ENCODE results near the gene TTLL7. TPM values are rescaled to one million over a fixed set of nuclear protein-coding genes. Genes with fewer than 3 reads are reported as not detected.

The TTLL7 gene
- total RNA-seq, 1 donor from 2014 or later = 0.84 TPM

- no peaks in the 10 kb centered on the region for H3K27me3 Mint-ChIP-seq (ENCODE audit: low read depth)
- DNase-seq (ENCODE audit: low spot score) = no peak
- no peak overlapping the region for H3K27ac Mint-ChIP-seq
- H3K36me3 Mint-ChIP-seq (ENCODE audit: low read depth) = no peaks in the 10 kb centered on the region
- H3K4me1 Mint-ChIP-seq (ENCODE audit: low read depth) = no peaks in the 10 kb centered on the region
- H3K4me3 Mint-ChIP-seq (ENCODE audit: low read depth) = no peak overlapping the region
- H3K9me3 Mint-ChIP-seq = peaks cover 10% of the 10 kb centered on the region
- intact Hi-C loops (cut with micrococcal nuclease) = no loop called here
These were observed 111.4 kb downstream of the TTLL7 start for GRCh38 chr1:83887483-83887882.

- Mint-ChIP-seq H3K27me3 (ENCODE audit: low read depth) (no peaks in the 10 kb centered on the region), H3K9me3 (peaks cover 8% of the 10 kb centered on the region), H3K27ac (no peak overlapping the region), H3K4me1 (ENCODE audit: low read depth) (no peaks in the 10 kb centered on the region), H3K36me3 (ENCODE audit: low read depth) (no peaks in the 10 kb centered on the region), H3K4me3 (ENCODE audit: low read depth) (no peak overlapping the region)
- no peak for DNase-seq (ENCODE audit: low spot score)
- intact Hi-C loops (cut with micrococcal nuclease) = no loop called here
These were observed 115.0 kb downstream of the TTLL7 start for GRCh38 chr1:83883979-83884378.

GRCh38 chr1:83882906-83883305 lies 116.0 kb downstream of the TTLL7 start:
- Mint-ChIP-seq H3K27me3 (ENCODE audit: low read depth) (no peaks in the 10 kb centered on the region), H3K27ac (no peak overlapping the region), H3K4me3 (ENCODE audit: low read depth) (no peak overlapping the region), H3K36me3 (ENCODE audit: low read depth) (no peaks in the 10 kb centered on the region), H3K9me3 (no peaks in the 10 kb centered on the region), H3K4me1 (ENCODE audit: low read depth) (no peaks in the 10 kb centered on the region)
- intact Hi-C loops (cut with micrococcal nuclease) = no loop called here
- no peak for DNase-seq (ENCODE audit: low spot score)

- DNase-seq (ENCODE audit: low spot score) = no peak
- H3K36me3 Mint-ChIP-seq (ENCODE audit: low read depth) = no peaks in the 10 kb centered on the region
- H3K27me3 Mint-ChIP-seq (ENCODE audit: low read depth) = peaks cover 2% of the 10 kb centered on the region
- no peaks in the 10 kb centered on the region for H3K4me1 Mint-ChIP-seq (ENCODE audit: low read depth)
- no peak overlapping the region for H3K27ac Mint-ChIP-seq
- H3K9me3 Mint-ChIP-seq = no peaks in the 10 kb centered on the region
- no peak overlapping the region for H3K4me3 Mint-ChIP-seq (ENCODE audit: low read depth)
- intact Hi-C loops (cut with micrococcal nuclease) = no loop called here
These were observed 126.4 kb downstream of the TTLL7 start for GRCh38 chr1:83872515-83872914.

- H3K9me3 Mint-ChIP-seq = no peaks in the 10 kb centered on the region
- peaks cover 5% of the 10 kb centered on the region for H3K27me3 Mint-ChIP-seq (ENCODE audit: low read depth)
- H3K4me1 Mint-ChIP-seq (ENCODE audit: low read depth) = peaks cover 8% of the 10 kb centered on the region
- intact Hi-C loops (cut with micrococcal nuclease) = no loop called here
- H3K4me3 Mint-ChIP-seq (ENCODE audit: low read depth) = no peak overlapping the region
- H3K27ac Mint-ChIP-seq = no peak overlapping the region
- no peak for DNase-seq (ENCODE audit: low spot score)
- H3K36me3 Mint-ChIP-seq (ENCODE audit: low read depth) = no peaks in the 10 kb centered on the region
These were observed 133.9 kb downstream of the TTLL7 start for GRCh38 chr1:83864991-83865390.

GRCh38 chr1:83860490-83861221 lies 138.3 kb downstream of the TTLL7 start:
- peak; percentile 60 for DNase-seq (ENCODE audit: low spot score)
- intact Hi-C loops (cut with micrococcal nuclease) = no loop called here
- Mint-ChIP-seq H3K9me3 (no peaks in the 10 kb centered on the region), H3K4me3 (ENCODE audit: low read depth) (peak overlapping the region; percentile 60), H3K4me1 (ENCODE audit: low read depth) (peaks cover 8% of the 10 kb centered on the region), H3K36me3 (ENCODE audit: low read depth) (no peaks in the 10 kb centered on the region), H3K27me3 (ENCODE audit: low read depth) (peaks cover 5% of the 10 kb centered on the region), H3K27ac (peak overlapping the region; percentile 49)

GRCh38 chr1:83857716-83858115 lies 141.2 kb downstream of the TTLL7 start:
- Mint-ChIP-seq H3K27ac (no peak overlapping the region), H3K4me1 (ENCODE audit: low read depth) (peaks cover 8% of the 10 kb centered on the region), H3K36me3 (ENCODE audit: low read depth) (no peaks in the 10 kb centered on the region), H3K27me3 (ENCODE audit: low read depth) (peaks cover 5% of the 10 kb centered on the region), H3K9me3 (no peaks in the 10 kb centered on the region), H3K4me3 (ENCODE audit: low read depth) (no peak overlapping the region)
- intact Hi-C loops (cut with micrococcal nuclease) = loop anchor here (10.0 kb wide), 1 partner anchor 1083 kb away; no protein-coding TSS in a partner anchor
- no peak for DNase-seq (ENCODE audit: low spot score)

GRCh38 chr1:83857103-83857502 lies 141.8 kb downstream of the TTLL7 start:
- no peak overlapping the region for H3K27ac Mint-ChIP-seq
- H3K9me3 Mint-ChIP-seq = no peaks in the 10 kb centered on the region
- peaks cover 5% of the 10 kb centered on the region for H3K27me3 Mint-ChIP-seq (ENCODE audit: low read depth)
- DNase-seq (ENCODE audit: low spot score) = no peak
- intact Hi-C loops (cut with micrococcal nuclease) = loop anchor here (10.0 kb wide), 1 partner anchor 1082 kb away; no protein-coding TSS in a partner anchor
- no peak overlapping the region for H3K4me3 Mint-ChIP-seq (ENCODE audit: low read depth)
- no peaks in the 10 kb centered on the region for H3K36me3 Mint-ChIP-seq (ENCODE audit: low read depth)
- peaks cover 8% of the 10 kb centered on the region for H3K4me1 Mint-ChIP-seq (ENCODE audit: low read depth)

- no peak overlapping the region for H3K4me3 Mint-ChIP-seq (ENCODE audit: low read depth)
- peaks cover 8% of the 10 kb centered on the region for H3K4me1 Mint-ChIP-seq (ENCODE audit: low read depth)
- no peak overlapping the region for H3K27ac Mint-ChIP-seq
- intact Hi-C loops (cut with micrococcal nuclease) = loop anchor here (10.0 kb wide), 1 partner anchor 1082 kb away; no protein-coding TSS in a partner anchor
- H3K9me3 Mint-ChIP-seq = no peaks in the 10 kb centered on the region
- peaks cover 5% of the 10 kb centered on the region for H3K27me3 Mint-ChIP-seq (ENCODE audit: low read depth)
- no peak for DNase-seq (ENCODE audit: low spot score)
- no peaks in the 10 kb centered on the region for H3K36me3 Mint-ChIP-seq (ENCODE audit: low read depth)
These were observed 142.6 kb downstream of the TTLL7 start for GRCh38 chr1:83856381-83856780.

GRCh38 chr1:83854456-83854855 lies 144.5 kb downstream of the TTLL7 start:
- intact Hi-C loops (cut with micrococcal nuclease) = loop anchor here (10.0 kb wide), 1 partner anchor 1080 kb away; no protein-coding TSS in a partner anchor
- H3K27ac Mint-ChIP-seq = no peak overlapping the region
- no peaks in the 10 kb centered on the region for H3K36me3 Mint-ChIP-seq (ENCODE audit: low read depth)
- H3K9me3 Mint-ChIP-seq = no peaks in the 10 kb centered on the region
- H3K4me3 Mint-ChIP-seq (ENCODE audit: low read depth) = no peak overlapping the region
- no peak for DNase-seq (ENCODE audit: low spot score)
- peaks cover 10% of the 10 kb centered on the region for H3K4me1 Mint-ChIP-seq (ENCODE audit: low read depth)
- no peaks in the 10 kb centered on the region for H3K27me3 Mint-ChIP-seq (ENCODE audit: low read depth)

- intact Hi-C loops (cut with micrococcal nuclease) = loop anchor here (10.0 kb wide), 1 partner anchor 1076 kb away; no protein-coding TSS in a partner anchor
- no peaks in the 10 kb centered on the region for H3K9me3 Mint-ChIP-seq
- no peak overlapping the region for H3K4me3 Mint-ChIP-seq (ENCODE audit: low read depth)
- H3K36me3 Mint-ChIP-seq (ENCODE audit: low read depth) = no peaks in the 10 kb centered on the region
- H3K4me1 Mint-ChIP-seq (ENCODE audit: low read depth) = peaks cover 13% of the 10 kb centered on the region
- H3K27me3 Mint-ChIP-seq (ENCODE audit: low read depth) = no peaks in the 10 kb centered on the region
- H3K27ac Mint-ChIP-seq = no peak overlapping the region
- no peak for DNase-seq (ENCODE audit: low spot score)
These were observed 148.1 kb downstream of the TTLL7 start for GRCh38 chr1:83850834-83851233.

GRCh38 chr1:83849191-83850061 lies 149.5 kb downstream of the TTLL7 start:
- intact Hi-C loops (cut with micrococcal nuclease) = loop anchor here (10.0 kb wide), 1 partner anchor 1075 kb away; no protein-coding TSS in a partner anchor
- H3K4me1 Mint-ChIP-seq (ENCODE audit: low read depth) = peaks cover 13% of the 10 kb centered on the region
- H3K27ac Mint-ChIP-seq = no peak overlapping the region
- no peaks in the 10 kb centered on the region for H3K27me3 Mint-ChIP-seq (ENCODE audit: low read depth)
- no peaks in the 10 kb centered on the region for H3K9me3 Mint-ChIP-seq
- no peaks in the 10 kb centered on the region for H3K36me3 Mint-ChIP-seq (ENCODE audit: low read depth)
- no peak for DNase-seq (ENCODE audit: low spot score)
- no peak overlapping the region for H3K4me3 Mint-ChIP-seq (ENCODE audit: low read depth)

- no peaks in the 10 kb centered on the region for H3K36me3 Mint-ChIP-seq (ENCODE audit: low read depth)
- H3K4me1 Mint-ChIP-seq (ENCODE audit: low read depth) = peaks cover 13% of the 10 kb centered on the region
- H3K9me3 Mint-ChIP-seq = no peaks in the 10 kb centered on the region
- no peak for DNase-seq (ENCODE audit: low spot score)
- H3K27me3 Mint-ChIP-seq (ENCODE audit: low read depth) = no peaks in the 10 kb centered on the region
- intact Hi-C loops (cut with micrococcal nuclease) = no loop called here
- H3K4me3 Mint-ChIP-seq (ENCODE audit: low read depth) = no peak overlapping the region
- H3K27ac Mint-ChIP-seq = no peak overlapping the region
These were observed 152.8 kb downstream of the TTLL7 start for GRCh38 chr1:83846138-83846537.

All from activated T-helper 2 cell treated with anti-CD3 and anti-CD28 coated beads, Interferon-gamma antibody, Interleukin-2, Interleukin-4, amounts not matched to agents 10 μg/mL and 5 μg/mL and 100 μg/mL, durations not matched to agents 14 hours and 24 hours and 36 hours (primary cell).